Stimulated activated CD8-positive, alpha-beta memory T cell treated with anti-CD3 and anti-CD28 coated beads, Interleukin-2, amount 100 ng/mL, for 1 hour (primary cell): Measurements from ENCODE around the gene AKR1C1.
"Not testable (repeated sequence)": the region's sequence is repeated elsewhere in the genome, so short reads cannot be mapped to it uniquely, and the experiment has no call there.

ENCODE experiments used
- DNase-seq, 2 donors: peaks; one replicate each; pipeline ENCODE4 v3.0.0-alpha.2; 2020; ENCODE audit warnings: low read depth in 2 of 2

Gene AKR1C1

DNA sequence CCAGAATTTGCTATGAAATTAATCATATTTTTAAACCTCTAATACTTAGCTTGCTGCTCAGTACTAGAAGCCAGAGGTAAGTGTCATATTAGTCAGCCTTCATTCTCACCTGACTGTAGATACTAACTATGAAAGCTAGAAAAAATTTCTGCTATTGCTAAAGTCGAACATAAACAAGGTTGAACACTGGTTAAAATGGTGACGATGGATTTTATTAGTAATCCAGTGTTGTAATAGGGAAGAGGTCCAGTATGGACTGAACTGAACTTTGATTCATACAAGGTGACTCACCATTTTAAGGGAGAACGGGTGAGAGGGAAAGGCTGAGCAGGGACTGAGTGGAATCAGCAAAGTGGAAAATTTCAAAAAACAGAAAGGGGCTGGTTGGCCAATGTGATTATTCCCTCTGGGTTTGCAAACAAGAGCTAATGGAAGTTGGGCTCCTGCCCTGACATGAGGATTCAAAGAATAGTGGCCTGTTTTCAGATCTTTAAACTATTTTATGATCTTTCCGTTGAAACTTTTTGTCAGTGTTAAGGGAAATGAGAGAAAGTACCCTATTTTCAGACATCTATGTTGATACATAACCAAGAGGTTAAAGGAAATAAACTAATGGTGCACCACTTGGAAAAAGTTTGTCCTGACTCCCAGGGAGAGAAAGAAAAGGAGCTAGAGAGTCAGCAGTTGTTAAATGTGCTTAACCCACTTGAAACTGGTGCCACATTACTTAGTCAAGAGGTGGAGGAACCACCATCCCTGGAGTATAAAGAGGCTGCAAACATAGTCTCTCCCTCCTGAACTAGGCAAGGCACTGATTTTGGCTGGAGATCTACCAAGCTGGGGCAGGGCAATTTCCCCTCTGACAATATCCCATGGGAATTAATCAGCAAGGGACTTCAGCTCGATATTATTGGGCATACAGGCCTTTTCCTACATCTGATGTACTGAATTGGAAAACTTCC is 15.3 kb upstream of the AKR1C1 start:
- DNase-seq = no peak

DNA sequence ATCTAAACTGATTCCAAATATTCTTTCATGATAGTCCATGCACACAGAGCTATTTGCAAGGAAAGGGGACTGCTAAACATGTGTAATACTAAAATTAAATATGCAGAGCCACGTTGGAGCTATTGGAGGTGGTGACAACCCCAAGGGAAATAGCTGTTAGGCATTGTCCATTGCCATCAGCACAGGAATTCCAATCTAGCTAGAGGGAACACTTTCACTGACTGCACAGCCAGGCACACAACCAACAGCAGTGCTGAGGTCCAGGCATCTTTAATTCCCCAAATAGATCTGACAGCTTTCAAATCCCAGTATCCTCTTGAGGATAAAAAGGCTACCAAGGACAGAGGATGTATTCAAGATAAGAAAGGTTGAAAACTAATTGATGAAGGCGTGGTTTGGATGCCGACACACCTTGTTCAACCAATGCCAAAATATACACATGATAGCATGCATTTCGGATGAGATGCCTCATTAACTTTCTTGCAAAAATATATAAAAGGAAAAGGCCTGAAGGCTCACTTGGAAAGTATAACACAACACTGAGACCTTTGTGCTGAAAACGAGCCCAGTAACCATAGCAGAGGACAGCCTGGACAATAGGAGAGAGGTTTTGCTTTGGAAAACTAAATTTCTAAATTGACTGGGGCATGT is 11.6 kb upstream of the AKR1C1 start:
- DNase-seq = not testable (repeated sequence)

DNA sequence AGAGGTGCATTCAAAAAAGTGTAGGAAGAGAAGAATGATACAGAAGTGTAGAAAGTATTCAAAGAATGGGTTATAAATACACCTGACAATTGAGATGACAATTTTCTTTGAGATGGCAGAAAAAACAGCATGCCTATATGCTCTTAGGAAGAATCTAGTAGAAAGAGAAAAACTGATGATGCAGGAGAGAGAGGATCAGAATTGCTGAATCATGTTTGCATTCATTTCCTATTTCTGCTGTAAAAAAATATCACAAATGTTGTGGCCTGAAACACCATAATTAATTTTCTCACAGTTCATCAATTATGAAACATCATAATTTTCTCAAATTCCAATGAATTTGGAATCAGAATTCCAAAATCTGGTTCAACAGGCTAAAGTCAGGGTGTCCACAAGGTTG is 9.8 kb upstream of the AKR1C1 start:
- no peak for DNase-seq

DNA sequence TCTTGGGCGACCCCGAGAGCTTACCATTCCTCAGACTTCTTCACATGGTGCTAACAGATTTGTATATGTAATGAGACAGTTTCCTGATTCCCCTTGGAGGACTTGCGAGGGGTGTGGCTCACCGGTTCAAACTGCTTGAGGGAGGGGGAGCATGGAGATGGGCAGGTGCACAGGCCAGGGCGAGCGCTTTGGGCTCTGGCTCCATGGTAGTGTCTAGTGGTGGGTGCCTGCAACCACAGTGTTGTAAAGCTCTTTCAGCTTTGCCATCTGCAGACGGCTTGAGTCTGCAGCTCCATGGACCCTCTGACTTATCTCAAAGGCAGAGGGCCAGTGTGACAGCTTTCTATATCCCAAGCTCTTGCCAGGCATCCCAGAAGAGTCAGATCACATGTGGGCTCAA is 7.1 kb upstream of the AKR1C1 start:
- not testable (repeated sequence) for DNase-seq

DNA sequence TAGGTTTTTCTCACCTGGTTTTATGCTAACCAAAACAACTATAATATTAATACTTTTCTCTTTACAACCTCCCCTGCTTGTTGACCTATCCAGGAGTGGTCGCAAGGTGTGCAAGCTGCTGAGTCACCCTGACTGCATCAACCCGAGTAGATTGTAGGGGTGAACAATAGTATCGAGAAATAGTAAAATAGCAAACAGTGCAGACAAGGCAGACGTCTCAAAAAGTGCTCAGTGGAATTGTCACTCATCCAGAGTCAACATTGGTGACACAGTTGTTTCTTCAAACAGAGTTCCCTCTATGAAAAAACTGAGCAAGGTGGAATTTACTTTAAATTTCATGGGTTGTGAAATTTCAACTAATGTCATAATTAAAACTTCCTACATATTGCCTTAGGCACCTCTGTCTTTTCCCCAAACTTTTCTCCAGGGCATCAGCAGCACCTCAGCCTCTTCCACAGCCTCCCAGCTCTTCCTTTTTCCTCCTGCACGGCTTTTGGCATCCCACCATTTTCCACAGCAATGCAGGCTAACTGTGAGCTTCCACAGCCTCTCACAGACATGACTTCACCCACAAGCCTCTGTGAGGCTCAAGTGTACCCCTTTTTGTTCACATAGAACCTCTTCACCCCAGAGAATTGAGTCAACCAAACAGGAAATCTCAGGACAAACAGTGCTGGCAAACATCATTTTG is 6.1 kb upstream of the AKR1C1 start:
- not testable (repeated sequence) for DNase-seq

DNA sequence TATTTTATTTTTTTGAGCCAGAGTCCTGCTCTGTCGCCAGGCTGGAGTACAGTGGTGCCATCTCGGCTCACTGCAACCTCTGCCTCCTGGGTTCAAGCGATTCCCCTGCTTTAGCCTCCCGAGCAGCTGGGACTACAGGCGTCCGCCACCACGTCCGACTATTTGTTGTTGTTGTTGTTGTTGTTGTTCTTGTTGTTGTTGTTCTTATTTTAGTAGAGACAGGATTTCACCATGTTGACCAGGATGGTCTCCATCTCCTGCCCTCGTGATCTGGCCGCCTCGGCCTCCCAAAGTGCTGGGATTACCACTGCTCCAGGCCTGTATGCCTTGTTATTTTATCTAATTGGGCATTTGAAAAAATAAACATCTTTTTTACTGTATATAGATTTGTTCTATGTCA is 1.7 kb upstream of the AKR1C1 start:
- DNase-seq = not testable (repeated sequence)

DNA sequence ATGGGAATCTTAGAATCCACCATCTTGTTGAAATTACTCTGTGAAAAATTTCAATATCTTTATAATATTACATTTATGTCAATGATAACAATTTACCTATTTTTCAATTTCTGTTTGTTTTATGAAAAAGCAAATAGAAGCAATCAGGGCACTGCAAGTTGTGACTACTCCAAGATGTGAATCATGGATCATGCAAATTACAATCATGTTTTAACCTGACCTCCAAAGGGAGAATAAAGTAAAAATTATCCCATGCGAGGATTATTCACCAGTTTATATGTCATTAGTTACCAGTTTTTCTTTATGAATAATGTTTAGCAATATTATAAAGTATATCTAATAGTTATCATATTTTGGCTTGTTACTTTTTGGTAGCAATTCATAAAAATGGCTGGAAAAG is 907 bp upstream of the AKR1C1 start:
- not testable (repeated sequence) for DNase-seq

DNA sequence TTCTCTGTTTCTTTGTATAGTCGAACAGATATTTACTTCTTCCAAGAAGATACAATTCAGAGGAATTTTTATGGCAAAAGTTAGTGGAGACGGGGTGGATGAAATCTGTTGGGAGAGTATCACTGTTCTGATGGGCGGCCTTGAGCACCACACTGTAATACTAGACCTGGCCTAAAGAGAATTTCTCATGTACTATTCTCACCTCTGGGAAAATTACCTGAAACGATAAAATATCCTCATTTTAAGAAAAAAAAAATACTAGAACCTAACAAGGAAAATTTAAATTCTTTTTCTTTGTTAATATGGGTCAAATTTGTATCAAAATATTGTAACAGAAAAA is 570 bp downstream of the AKR1C1 start:
- not testable (repeated sequence) for DNase-seq

DNA sequence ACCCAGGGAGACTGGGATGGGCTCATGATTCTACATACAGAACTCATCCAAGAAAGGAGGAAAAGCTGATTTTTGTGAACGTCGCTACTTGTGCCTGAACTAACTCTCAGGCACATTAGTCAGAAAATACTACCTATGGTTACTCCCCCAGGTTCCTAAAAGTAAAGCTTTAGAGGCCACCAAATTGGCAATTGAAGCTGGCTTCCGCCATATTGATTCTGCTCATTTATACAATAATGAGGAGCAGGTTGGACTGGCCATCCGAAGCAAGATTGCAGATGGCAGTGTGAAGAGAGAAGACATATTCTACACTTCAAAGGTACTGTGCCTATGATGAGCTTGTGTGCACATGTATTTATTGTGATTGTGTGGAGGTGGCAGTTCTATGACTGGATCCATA is 2.5 kb downstream of the AKR1C1 start:
- DNase-seq = not testable (repeated sequence)

DNA sequence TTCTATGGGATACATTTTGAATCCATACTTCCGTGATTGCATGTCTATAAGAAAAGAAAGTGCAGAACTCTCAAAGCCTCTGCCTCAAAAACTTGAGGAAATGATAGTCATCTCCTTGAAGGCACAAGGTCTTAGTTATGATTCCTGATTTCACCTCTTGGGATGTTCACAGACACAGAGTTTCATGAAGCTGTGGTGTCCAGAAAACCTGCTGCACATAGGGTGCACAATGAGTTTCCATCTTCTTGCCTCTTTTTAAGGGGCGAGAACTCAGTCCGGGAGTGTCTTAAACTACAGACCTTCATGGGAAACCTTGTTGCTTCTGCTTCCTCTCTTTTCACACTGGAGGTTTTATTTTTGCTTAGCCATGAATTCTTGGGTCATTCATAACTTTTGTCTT is 4.0 kb downstream of the AKR1C1 start:
- not testable (repeated sequence) for DNase-seq

DNA sequence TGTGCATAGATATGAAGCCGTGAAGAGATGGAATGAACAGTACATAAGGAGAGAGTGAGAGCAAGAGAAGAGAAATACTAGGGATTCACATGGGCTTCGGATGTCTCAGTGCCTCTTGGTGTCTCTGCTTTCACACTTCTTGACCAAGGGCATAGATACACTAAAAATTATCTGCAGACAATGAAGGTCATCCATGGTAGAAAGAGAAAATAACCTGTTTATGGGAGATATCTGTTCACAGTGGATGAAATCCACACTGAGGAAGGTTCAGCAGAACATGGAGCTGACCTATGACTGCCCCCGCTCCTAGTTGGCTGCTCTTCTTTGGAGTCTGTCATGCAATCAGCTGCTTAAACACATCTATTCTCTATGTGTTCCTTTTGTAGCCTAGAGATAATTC is 6.1 kb downstream of the AKR1C1 start:
- DNase-seq = not testable (repeated sequence)

DNA sequence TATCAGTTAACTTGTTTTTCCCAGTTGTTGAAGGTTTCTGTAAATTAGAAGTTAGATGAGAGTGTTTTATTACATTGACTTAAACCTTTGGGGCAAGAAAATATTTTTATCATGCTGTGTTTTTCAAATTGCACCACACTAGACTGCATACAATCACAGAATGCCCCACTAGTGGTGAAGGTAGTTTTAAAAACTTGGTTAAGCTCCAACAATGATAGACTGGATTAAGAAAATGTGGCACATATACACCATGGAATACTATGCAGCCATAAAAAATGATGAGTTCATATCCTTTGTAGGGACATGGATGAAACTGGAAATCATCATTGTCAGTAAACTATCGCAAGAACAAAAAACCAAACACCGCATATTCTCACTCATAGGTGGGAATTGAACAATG is 7.1 kb downstream of the AKR1C1 start:
- not testable (repeated sequence) for DNase-seq

DNA sequence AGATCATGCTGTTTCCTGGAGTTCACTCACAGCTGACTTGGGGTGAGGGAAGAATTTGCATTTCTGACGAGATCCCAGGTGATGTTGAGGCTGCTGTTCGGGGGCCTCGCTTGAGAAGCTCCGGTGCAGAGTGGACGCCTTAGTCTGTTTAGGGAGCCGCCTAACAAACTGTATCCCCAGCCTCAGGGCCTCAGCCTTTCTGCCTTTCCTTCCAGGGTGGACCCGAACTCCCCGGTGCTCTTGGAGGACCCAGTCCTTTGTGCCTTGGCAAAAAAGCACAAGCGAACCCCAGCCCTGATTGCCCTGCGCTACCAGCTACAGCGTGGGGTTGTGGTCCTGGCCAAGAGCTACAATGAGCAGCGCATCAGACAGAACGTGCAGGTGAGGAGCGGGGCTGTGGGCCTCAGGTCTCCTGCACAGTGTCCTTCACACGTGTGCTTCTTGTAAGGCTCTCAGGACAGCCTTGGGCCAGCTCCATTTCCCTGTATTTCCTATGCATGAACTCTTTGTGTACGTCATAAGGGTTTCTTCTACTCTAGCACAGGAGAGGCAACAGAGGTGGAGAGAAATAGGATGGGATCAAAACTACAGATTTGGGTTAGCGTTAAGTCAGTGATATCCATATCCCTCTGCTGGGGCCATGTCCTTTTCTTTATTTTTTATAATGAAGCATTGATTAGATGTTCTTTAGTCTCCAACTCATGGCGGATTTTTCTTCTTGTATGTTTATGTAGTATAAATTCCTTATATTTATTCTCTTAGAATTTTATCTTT is 9.3 kb downstream of the AKR1C1 start:
- DNase-seq = not testable (repeated sequence)

DNA sequence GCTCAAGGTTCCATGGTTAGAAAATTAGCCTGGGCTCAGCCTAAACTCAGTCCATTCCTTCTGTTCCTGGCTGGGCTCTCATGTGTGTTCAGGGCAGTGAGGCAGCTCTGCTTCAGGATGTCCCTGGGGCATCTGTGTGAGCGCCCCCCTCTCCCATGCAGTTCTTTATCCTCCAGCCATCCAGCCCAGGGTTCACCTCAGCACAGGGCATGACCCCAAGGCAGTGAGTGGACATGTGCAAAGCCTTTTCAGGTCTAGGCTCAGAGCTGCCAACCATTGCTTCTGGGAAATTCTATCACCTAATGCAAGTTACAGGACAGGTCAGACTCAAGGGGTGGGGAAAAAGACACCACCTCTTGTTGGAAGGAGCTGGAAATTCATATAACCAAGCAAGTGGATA is 10.1 kb downstream of the AKR1C1 start:
- DNase-seq = not testable (repeated sequence)

DNA sequence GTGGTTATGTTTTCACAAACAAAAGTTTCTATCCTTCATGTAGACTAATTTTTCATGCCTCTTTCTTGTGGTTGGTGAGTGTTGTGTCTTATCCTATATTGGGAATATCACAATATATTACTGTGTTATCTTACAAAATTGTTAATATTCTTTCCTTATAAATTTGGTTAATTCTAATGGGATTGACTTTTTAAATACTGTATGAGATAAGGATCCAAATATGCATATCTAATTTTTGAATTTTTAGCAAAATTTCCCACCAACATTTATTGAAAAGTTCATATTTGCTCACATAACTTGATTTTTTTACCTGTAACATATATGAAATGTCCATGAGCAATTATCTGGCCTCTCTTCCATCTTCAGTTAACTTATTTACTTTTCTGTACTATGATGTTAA is 11.2 kb downstream of the AKR1C1 start:
- DNase-seq = not testable (repeated sequence)

DNA sequence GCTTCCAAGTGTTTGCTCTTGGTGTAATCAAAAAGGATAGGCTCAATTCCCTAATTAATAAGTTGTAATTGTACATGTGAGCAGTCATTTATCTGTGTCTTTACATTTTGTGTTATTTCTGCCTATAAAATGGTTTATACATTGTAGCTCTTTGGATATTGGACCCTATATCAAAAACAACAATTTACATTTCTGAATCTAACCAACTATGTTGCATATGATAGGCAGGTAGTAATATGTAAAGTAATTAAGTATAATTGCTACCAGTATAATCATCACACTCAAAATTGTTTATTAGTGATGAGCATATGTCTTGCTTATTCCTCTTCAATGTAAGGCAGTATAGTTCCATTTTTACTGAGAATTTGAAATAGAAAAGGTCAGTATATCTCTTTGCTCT is 13.8 kb downstream of the AKR1C1 start:
- no peak for DNase-seq

DNA sequence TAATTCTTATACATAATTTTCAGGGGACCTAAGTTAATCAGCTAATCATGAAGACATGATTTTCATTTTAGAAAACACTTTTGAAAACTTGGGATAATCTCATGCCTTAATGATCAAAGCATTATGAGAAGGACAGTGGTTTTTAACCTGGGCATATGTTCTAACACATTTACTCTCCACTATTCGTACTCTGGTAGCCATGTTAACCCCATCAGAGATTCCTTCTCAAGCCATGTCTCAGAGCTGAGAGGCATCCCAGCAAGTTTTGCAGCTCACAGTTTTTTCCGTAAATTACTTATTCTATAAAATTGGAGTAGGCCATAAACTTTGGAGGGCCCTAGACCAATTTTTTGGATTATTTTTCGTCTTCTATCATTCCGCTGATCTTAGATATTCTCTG is 15.7 kb downstream of the AKR1C1 start:
- no peak for DNase-seq

DNA sequence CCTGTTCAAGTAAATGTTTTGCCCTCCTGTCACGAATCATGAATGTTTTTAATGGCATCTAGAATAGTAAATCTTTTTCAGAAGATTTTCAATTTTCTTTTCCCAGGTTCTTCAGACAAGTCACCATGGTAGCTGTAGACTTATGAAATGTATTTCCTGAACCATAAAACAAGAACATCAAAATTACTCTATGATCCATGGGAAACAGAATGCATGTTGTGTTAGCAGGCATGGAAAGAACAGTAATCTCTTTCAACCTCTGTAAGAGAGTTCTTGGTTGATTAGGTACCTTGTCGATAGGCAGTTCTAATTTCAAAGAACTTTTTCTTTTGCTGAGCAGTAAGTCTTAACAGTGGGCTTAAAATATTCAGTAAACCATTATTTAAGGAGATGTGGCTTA is 17.6 kb downstream of the AKR1C1 start:
- no peak for DNase-seq

DNA sequence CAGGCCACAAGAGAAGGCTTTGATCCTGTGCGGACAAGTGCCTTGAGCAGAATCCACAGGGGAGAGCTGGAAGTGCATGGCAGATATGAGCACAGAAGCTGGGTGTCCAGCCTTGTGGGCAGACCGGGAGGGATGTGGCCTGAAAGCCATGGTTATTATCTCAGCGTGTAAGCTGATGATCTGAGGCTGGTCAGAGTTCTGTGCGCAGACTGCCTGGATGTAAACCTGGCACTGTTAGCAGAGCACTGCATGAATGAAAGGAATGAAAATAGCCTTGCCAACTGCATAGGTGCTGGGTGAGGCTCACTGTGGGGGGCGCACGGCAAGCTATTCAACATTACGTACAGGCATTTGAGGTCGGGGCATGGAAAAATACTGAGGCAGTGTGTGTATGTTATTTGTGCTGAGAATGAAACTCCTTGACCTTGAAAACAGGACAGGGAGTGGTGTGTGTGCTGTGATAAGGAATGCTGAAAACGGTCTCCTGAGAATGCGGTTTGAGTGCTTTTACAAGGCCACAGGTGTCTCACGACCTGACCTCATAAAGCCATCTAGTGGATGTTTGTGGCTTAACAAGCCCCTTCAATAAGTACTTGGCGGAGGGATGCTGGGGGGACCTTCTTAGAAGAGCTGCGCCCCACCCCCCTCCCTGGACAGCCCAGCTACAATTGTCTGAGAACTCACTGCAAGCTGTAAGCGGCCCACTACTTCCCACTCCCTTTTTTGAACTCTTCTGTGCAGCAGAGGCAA is 18.7 kb downstream of the AKR1C1 start:
- DNase-seq = no peak

DNA sequence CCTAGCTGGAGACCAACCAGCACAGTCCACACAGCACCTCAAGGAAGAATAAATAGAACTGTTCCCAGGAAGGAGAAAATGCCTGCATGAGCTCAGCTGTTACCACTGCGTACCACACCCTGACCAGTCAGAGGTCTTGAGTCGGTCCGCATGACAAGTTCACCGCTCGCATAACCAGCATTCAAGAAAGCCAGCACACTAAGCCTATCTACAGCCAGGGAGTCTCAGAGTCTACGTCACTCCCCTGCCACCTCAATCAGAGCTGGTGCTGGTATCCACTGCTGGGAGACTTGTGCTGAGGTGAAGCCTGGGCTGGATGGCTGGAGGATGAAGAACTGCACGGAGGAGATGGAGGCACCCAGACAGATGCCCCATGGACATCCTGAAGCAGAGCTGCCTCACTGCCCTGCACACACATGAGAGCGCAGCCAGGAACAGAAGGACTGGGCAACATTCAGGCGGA is 19.6 kb downstream of the AKR1C1 start:
- no peak for DNase-seq
